Right atrium auricular region (tissue), 2 donors: ENCODE measurements around the gene NTMT1. TPM values are rescaled to one million over a fixed set of nuclear protein-coding genes. Genes with fewer than 3 reads are reported as not detected.

ENCODE experiments used
- DNase-seq: peaks from one replicate; pipeline ENCODE4 v3.0.0-alpha.2; 2019; ENCODE audit warnings: low spot score
- H3K27ac ChIP-seq, 2 donors: fragments of 200-600 bp; sonication (generic); 1 replicate in 1 of 2; 2 replicates in 1 of 2; pipeline ENCODE4 v1.5.1; 2016 to 2019
- H3K27me3 ChIP-seq, 2 donors: fragments of 200-600 bp; sonication (generic); one replicate each; pipeline versions ENCODE4 v1.5.1 to v1.6.0; 2017 to 2019
- H3K36me3 ChIP-seq: fragments of 200-600 bp; sonication (generic); one replicate; pipeline ENCODE4 v1.5.1; 2016
- H3K4me1 ChIP-seq, 2 donors: fragments of 200-600 bp; sonication (generic); one replicate each; pipeline versions ENCODE4 v1.5.1 to v1.6.0; 2017 to 2019
- H3K4me3 ChIP-seq, 2 donors: fragments of 200-600 bp; sonication (generic); 1 replicate in 1 of 2; 2 replicates in 1 of 2; pipeline ENCODE4 v1.5.1; 2017 to 2019; ENCODE audit warnings: mild to moderate bottlenecking in 1 of 2, moderate library complexity in 1 of 2
- H3K9me3 ChIP-seq, 2 donors: fragments of 200-600 bp; sonication (generic); one replicate each; pipeline ENCODE4 v1.5.1; 2019
- CTCF ChIP-seq, 2 donors: fragments of 200-600 bp; sonication (generic); IDR thresholded peaks; one replicate each; pipeline ENCODE4 v1.5.1; 2019; ENCODE audit warnings: antibody characterized with exemption in 2 of 2
- total RNA-seq, 2 donors: library from RNA; depleted of rRNA; stranded (reverse); fragments of >200 nt; gene quantifications; one replicate each; pipeline ENCODE4 v1.1.0, GENCODE V29; 2016

Gene NTMT1
- total RNA-seq, 2 donors from 2014 or later, result 33.7 to 36.0 TPM

GRCh38 chr9:129611307-129611800, 14.6 kb upstream of the NTMT1 start:
- H3K36me3 ChIP-seq, result no peaks in the 10 kb centered on the region
- H3K4me3 ChIP-seq, result peak overlapping the region in 1 of 2 donors; percentile 70
- no peak for DNase-seq
- H3K27ac ChIP-seq, result peak overlapping the region in 1 of 2 donors; percentile 93
- H3K9me3 ChIP-seq, result no peaks in the 10 kb centered on the region
- H3K27me3 ChIP-seq, result no peaks in the 10 kb centered on the region
- no peak for TF ChIP-seq CTCF (IDR thresholded peaks at IDR 0.05)
- H3K4me1 ChIP-seq, result peaks cover 0 to 47% of the 10 kb centered on the region in 2 donors

GRCh38 chr9:129612123-129612522, 13.8 kb upstream of the NTMT1 start:
- DNase-seq, result no peak
- Histone ChIP-seq H3K27me3 (no peaks in the 10 kb centered on the region), H3K9me3 (no peaks in the 10 kb centered on the region), H3K4me3 (no peak overlapping the region), H3K27ac (no peak overlapping the region), H3K4me1 (peaks cover 0 to 39% of the 10 kb centered on the region in 2 donors), H3K36me3 (no peaks in the 10 kb centered on the region)
- TF ChIP-seq CTCF (IDR thresholded peaks at IDR 0.05), result no peak

- H3K36me3 ChIP-seq, result no peaks in the 10 kb centered on the region
- H3K27me3 ChIP-seq, result no peaks in the 10 kb centered on the region
- peaks cover 0 to 31% of the 10 kb centered on the region in 2 donors for H3K4me1 ChIP-seq
- H3K27ac ChIP-seq, result peak overlapping the region in 1 of 2 donors; percentile 18
- TF ChIP-seq CTCF (IDR thresholded peaks at IDR 0.05), result no peak
- H3K4me3 ChIP-seq, result no peak overlapping the region
- no peaks in the 10 kb centered on the region for H3K9me3 ChIP-seq
- no peak for DNase-seq
These were observed 13.0 kb upstream of the NTMT1 start for GRCh38 chr9:129612815-129613519.

- no peak overlapping the region for H3K27ac ChIP-seq
- H3K36me3 ChIP-seq, result no peaks in the 10 kb centered on the region
- no peak for TF ChIP-seq CTCF (IDR thresholded peaks at IDR 0.05)
- no peak for DNase-seq
- H3K27me3 ChIP-seq, result no peaks in the 10 kb centered on the region
- H3K9me3 ChIP-seq, result no peaks in the 10 kb centered on the region
- no peak overlapping the region for H3K4me3 ChIP-seq
- peaks cover 0 to 24% of the 10 kb centered on the region in 2 donors for H3K4me1 ChIP-seq
These were observed 12.3 kb upstream of the NTMT1 start for GRCh38 chr9:129613520-129614175.

- Histone ChIP-seq H3K27me3 (no peaks in the 10 kb centered on the region), H3K4me3 (no peak overlapping the region), H3K9me3 (no peaks in the 10 kb centered on the region), H3K36me3 (no peaks in the 10 kb centered on the region), H3K27ac (no peak overlapping the region), H3K4me1 (peaks cover 0 to 15% of the 10 kb centered on the region in 2 donors)
- no peak for TF ChIP-seq CTCF (IDR thresholded peaks at IDR 0.05)
- no peak for DNase-seq
These were observed 11.0 kb upstream of the NTMT1 start for GRCh38 chr9:129614932-129615331.
